ENCODE measurements around the gene XBP1. TPM values are rescaled to one million over a fixed set of nuclear protein-coding genes. Genes with fewer than 3 reads are reported as not detected.
A peak's percentile ranks its signal among the peaks of the same experiment; 100 is the strongest.

The XBP1 gene
- total and polyA plus RNA-seq, 2 of the 13 experiments (the other 11 are each of a cell fraction or from before 2014, with no cell fraction given), result 416 to 427 TPM

DNA sequence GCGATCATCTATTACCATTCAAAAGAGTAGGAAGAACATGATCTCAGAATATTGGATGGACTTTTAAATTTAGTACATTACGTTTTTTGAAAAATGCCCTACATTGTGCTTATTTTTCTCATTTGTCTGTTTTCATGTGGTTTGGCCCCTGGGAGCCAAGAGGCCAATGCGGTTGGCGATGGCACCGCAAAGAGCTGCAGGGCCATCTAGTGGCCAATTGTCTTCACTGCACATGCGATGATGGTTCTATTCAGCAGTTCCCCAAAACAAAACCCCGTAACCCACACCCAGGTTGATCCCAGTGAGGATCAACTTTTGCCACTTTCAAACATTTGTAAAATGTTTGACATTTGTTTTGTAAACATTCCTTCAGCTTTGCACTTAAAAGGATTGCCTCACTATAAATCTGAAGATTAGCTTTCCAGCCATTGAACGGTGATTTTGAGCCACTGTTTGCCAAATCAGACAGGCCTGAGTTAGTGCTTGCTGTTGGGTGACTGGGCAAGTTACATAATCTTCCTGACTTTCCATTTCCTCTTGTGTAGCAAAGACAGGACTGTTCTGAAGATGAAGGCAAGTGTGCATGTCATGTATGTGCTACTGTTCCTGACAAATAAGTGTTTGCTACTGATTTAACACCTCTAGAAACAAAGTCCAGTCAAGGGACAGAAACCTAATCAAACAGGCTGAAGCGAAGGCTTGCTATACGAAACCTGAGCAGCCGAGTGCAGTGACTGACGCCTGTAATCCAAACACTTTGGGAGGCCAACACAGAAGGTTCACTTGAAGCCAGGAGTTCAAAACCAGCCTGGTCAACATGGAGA lies 29.2 kb upstream of the XBP1 start (continued):
- no peak; the same call in 1 of the 2 replicates for TF ChIP-seq SP140L (CRISPR knock-in tag; IDR thresholded peaks at IDR 0.05; ENCODE audit: borderline replicate concordance)
- peak; percentile 94 for TF ChIP-seq TBX3 (IDR thresholded peaks at IDR 0.05; ENCODE audit: borderline replicate concordance)
- TF ChIP-seq ZNF616 (CRISPR knock-in tag; IDR thresholded peaks at IDR 0.05; ENCODE audit: low read depth), result no peak
- peak; percentile 81 for TF ChIP-seq ZNF205 (CRISPR knock-in tag; IDR thresholded peaks at IDR 0.05)
- TF ChIP-seq, protein P1, sequence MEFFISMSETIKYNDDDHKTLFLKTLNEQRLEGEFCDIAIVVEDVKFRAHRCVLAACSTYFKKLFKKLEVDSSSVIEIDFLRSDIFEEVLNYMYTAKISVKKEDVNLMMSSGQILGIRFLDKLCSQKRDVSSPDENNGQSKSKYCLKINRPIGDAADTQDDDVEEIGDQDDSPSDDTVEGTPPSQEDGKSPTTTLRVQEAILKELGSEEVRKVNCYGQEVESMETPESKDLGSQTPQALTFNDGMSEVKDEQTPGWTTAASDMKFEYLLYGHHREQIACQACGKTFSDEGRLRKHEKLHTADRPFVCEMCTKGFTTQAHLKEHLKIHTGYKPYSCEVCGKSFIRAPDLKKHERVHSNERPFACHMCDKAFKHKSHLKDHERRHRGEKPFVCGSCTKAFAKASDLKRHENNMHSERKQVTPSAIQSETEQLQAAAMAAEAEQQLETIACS (CRISPR knock-in tag; IDR thresholded peaks at IDR 0.05), result no peak
- TF ChIP-seq THAP11 (CRISPR knock-in tag; IDR thresholded peaks at IDR 0.05), result peak; percentile 69
- TF ChIP-seq ZNF776 (CRISPR knock-in tag; IDR thresholded peaks at IDR 0.05), result no peak
- peak; percentile 95 for TF ChIP-seq ZMYM3 (CRISPR knock-in tag; IDR thresholded peaks at IDR 0.05)
- TF ChIP-seq FOSL2 (CRISPR knock-in tag; IDR thresholded peaks at IDR 0.05), result peak; percentile 78
- TF ChIP-seq TOE1 (CRISPR knock-in tag; IDR thresholded peaks at IDR 0.05), result no peak
- TF ChIP-seq NFE2 (CRISPR knock-in tag; IDR thresholded peaks at IDR 0.05), result peak; percentile 69; the same call in 1 of the 2 replicates
- peak; percentile 76 for TF ChIP-seq POGZ (CRISPR knock-in tag; IDR thresholded peaks at IDR 0.05)
- TF ChIP-seq MYNN (CRISPR knock-in tag; IDR thresholded peaks at IDR 0.05; ENCODE audit: low read depth), result no peak
- no peak; the same call in 1 of the 2 replicates for TF ChIP-seq ELF4 (CRISPR knock-in tag; IDR thresholded peaks at IDR 0.05; ENCODE audit: borderline replicate concordance)
- no peak for TF ChIP-seq RBM39 (IDR thresholded peaks at IDR 0.05; ENCODE audit: low read depth, low read length, poor library complexity, severe bottlenecking)
- TF ChIP-seq, protein P2, sequence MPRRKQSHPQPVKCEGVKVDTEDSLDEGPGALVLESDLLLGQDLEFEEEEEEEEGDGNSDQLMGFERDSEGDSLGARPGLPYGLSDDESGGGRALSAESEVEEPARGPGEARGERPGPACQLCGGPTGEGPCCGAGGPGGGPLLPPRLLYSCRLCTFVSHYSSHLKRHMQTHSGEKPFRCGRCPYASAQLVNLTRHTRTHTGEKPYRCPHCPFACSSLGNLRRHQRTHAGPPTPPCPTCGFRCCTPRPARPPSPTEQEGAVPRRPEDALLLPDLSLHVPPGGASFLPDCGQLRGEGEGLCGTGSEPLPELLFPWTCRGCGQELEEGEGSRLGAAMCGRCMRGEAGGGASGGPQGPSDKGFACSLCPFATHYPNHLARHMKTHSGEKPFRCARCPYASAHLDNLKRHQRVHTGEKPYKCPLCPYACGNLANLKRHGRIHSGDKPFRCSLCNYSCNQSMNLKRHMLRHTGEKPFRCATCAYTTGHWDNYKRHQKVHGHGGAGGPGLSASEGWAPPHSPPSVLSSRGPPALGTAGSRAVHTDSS (CRISPR knock-in tag; conservative IDR thresholded peaks at IDR 0.05), result no peak
- TF ChIP-seq, protein P3, sequence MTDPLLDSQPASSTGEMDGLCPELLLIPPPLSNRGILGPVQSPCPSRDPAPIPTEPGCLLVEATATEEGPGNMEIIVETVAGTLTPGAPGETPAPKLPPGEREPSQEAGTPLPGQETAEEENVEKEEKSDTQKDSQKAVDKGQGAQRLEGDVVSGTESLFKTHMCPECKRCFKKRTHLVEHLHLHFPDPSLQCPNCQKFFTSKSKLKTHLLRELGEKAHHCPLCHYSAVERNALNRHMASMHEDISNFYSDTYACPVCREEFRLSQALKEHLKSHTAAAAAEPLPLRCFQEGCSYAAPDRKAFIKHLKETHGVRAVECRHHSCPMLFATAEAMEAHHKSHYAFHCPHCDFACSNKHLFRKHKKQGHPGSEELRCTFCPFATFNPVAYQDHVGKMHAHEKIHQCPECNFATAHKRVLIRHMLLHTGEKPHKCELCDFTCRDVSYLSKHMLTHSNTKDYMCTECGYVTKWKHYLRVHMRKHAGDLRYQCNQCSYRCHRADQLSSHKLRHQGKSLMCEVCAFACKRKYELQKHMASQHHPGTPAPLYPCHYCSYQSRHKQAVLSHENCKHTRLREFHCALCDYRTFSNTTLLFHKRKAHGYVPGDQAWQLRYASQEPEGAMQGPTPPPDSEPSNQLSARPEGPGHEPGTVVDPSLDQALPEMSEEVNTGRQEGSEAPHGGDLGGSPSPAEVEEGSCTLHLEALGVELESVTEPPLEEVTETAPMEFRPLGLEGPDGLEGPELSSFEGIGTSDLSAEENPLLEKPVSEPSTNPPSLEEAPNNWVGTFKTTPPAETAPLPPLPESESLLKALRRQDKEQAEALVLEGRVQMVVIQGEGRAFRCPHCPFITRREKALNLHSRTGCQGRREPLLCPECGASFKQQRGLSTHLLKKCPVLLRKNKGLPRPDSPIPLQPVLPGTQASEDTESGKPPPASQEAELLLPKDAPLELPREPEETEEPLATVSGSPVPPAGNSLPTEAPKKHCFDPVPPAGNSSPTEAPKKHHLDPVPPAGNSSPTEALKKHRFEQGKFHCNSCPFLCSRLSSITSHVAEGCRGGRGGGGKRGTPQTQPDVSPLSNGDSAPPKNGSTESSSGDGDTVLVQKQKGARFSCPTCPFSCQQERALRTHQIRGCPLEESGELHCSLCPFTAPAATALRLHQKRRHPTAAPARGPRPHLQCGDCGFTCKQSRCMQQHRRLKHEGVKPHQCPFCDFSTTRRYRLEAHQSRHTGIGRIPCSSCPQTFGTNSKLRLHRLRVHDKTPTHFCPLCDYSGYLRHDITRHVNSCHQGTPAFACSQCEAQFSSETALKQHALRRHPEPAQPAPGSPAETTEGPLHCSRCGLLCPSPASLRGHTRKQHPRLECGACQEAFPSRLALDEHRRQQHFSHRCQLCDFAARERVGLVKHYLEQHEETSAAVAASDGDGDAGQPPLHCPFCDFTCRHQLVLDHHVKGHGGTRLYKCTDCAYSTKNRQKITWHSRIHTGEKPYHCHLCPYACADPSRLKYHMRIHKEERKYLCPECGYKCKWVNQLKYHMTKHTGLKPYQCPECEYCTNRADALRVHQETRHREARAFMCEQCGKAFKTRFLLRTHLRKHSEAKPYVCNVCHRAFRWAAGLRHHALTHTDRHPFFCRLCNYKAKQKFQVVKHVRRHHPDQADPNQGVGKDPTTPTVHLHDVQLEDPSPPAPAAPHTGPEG (CRISPR knock-in tag; IDR thresholded peaks at IDR 0.05), result no peak
- peak; percentile 36; the same call in 1 of the 2 replicates for TF ChIP-seq ISL2 (CRISPR knock-in tag; IDR thresholded peaks at IDR 0.05)
- TF ChIP-seq DPF2 (CRISPR knock-in tag; IDR thresholded peaks at IDR 0.05; ENCODE audit: borderline replicate concordance, low read depth), result peak; percentile 58; the same call in 1 of the 2 replicates
- TF ChIP-seq RFX1 (IDR thresholded peaks at IDR 0.05), result no peak
- peak; percentile 61; the same call in 1 of the 2 replicates for TF ChIP-seq MIXL1 (CRISPR knock-in tag; IDR thresholded peaks at IDR 0.05)
- peak; percentile 75 for TF ChIP-seq SALL1 (CRISPR knock-in tag; IDR thresholded peaks at IDR 0.05)

Data from HepG2 (cell line).